ENCODE data around the gene RSPO1.

GRCh38 chr1:37653906-37654305 is 19.2 kb upstream of the RSPO1 start:
- TF ChIP-seq CTCF (conservative IDR thresholded peaks at IDR 0.05; ENCODE audit: low read depth, low read length) (no peak), EZH2 (IDR thresholded peaks at IDR 0.05; ENCODE audit: borderline replicate concordance, low read depth, low read length, poor library complexity, severe bottlenecking) (no peak)

Measured in A673 (cell line).